NB4 (cell line): ENCODE data around the gene TECTA.
"Not testable (repeated sequence)": the region's sequence is repeated elsewhere in the genome, so short reads cannot be mapped to it uniquely, and the experiment has no call there.

Experiments
- DNase-seq: peaks from one replicate; pipeline ENCODE4 v3.0.0; 2010; ENCODE audit warnings: low read depth
- H3K4me3 ChIP-seq: one replicate; pipeline ENCODE4 v1.5.1; 2011; ENCODE audit warnings: mild to moderate bottlenecking, low read depth, low read length, moderate library complexity
- MYC ChIP-seq: IDR thresholded peaks from 2 replicates; pipeline ENCODE4 v1.6.1; 2011; ENCODE audit warnings: low read depth, low read length
- POLR2A ChIP-seq: IDR thresholded peaks from 2 replicates; pipeline ENCODE4 v1.6.1; 2011; ENCODE audit warnings: mild to moderate bottlenecking; ENCODE audit not compliant: insufficient read length; ENCODE audit errors: extremely low read depth
- TF ChIP-seq, protein P1 (sequence below): IDR thresholded peaks from 2 replicates; pipeline ENCODE4 v1.6.1; 2011; ENCODE audit warnings: low read depth, low read length
- TF ChIP-seq, protein P2 (sequence below): IDR thresholded peaks from one replicate; pipeline ENCODE4 v1.5.1; 2012; ENCODE audit warnings: low read depth, low read length

Gene TECTA

DNA sequence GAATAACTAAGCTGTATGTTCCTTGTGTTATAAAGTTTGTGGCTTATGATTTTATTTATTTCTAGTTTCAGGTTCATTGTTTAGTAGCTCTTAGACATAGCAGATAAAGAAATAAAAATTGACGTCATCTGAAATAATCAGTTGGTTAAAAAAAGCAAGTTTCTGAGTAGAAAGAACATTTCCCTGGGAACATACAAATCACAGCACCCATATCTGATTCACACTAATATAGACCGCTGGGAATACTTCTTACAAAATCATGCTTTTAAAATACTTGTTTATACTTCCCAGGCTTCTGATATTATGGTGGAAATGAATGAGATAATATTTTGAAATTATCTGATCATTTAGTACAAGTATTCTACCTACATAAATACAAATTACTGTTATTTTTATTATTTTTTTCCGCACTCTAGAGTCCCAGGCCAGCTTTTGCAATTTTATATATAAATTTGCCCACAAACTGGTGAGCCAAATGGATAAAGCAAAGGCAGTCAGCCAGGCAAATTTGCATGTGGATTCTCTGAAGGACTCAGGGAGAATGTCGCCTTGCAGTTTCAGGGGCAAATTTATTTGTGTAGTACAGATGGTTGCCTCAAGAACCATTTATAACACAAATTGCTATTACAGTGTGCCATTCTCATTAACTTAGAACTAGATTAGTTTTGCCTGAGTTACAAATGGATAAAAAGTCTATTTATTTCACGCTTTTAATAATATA, 128.6 kb downstream of the TECTA start:
- TF ChIP-seq MYC (no peak), POLR2A (no peak)
- TF ChIP-seq, protein P1, sequence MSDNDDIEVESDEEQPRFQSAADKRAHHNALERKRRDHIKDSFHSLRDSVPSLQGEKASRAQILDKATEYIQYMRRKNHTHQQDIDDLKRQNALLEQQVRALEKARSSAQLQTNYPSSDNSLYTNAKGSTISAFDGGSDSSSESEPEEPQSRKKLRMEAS, result no peak
- TF ChIP-seq, protein P2, sequence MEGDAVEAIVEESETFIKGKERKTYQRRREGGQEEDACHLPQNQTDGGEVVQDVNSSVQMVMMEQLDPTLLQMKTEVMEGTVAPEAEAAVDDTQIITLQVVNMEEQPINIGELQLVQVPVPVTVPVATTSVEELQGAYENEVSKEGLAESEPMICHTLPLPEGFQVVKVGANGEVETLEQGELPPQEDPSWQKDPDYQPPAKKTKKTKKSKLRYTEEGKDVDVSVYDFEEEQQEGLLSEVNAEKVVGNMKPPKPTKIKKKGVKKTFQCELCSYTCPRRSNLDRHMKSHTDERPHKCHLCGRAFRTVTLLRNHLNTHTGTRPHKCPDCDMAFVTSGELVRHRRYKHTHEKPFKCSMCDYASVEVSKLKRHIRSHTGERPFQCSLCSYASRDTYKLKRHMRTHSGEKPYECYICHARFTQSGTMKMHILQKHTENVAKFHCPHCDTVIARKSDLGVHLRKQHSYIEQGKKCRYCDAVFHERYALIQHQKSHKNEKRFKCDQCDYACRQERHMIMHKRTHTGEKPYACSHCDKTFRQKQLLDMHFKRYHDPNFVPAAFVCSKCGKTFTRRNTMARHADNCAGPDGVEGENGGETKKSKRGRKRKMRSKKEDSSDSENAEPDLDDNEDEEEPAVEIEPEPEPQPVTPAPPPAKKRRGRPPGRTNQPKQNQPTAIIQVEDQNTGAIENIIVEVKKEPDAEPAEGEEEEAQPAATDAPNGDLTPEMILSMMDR, result no peak
- H3K4me3 ChIP-seq, result no peak overlapping the region
- DNase-seq, result no peak

DNA sequence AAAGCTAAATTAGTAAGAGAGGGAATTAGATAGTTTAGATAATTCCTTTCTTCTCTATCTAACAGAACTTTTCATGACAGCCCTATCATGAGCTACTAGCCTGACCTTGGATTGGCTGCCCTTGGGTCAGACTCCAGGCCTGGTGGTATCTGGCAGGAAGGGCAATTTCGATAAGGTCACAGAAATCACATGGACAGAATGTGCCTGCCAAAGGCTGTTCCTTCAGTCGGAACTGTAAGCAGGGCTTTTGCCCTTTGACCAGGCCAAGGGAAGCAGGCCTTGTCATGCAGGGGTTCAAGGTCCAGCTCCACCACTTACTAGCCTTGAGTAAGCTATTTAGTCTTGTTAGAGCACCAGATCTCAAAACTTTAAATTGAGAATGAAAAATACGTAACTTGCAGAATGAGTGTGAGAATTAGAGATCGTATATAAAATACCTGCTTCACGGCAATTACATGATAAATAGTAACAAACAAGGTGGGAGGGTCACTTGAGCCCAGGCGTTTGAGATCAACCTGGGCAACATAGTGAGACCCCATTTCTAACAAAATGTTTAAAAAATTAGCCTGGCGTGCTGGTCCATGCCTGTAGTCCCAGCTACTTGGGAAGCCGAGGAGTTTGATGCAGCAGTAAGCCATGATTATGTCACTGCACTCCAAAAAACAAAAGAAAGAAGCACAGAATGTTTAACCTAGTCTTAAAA, 130.7 kb downstream of the TECTA start:
- TF ChIP-seq, protein P1, result no peak
- TF ChIP-seq POLR2A (no peak), MYC (no peak)
- TF ChIP-seq, protein P2, result no peak
- no peak for DNase-seq
- no peak overlapping the region for H3K4me3 ChIP-seq

DNA sequence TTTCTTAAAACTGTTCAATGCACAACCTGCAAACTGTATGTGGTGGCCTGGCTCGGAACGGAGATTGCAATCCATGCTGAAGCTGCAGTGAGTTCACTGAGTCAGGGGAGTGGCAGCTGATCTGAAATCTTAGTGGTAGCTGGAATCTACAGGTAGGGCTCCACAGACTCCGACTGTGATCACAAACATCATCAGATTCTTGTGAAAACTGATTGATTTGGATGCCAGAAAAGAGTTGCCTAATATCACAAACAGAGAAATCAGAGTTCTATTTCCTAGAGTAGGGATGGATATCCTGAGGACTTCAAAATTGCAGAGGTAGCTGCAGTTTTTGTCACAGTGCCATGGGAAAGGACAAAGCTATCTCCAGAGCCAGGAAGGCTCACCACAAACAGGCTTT, 134.0 kb downstream of the TECTA start:
- TF ChIP-seq, protein P2, result no peak
- TF ChIP-seq MYC (no peak), POLR2A (no peak)
- TF ChIP-seq, protein P1, result no peak
- no peak overlapping the region for H3K4me3 ChIP-seq
- DNase-seq, result no peak

DNA sequence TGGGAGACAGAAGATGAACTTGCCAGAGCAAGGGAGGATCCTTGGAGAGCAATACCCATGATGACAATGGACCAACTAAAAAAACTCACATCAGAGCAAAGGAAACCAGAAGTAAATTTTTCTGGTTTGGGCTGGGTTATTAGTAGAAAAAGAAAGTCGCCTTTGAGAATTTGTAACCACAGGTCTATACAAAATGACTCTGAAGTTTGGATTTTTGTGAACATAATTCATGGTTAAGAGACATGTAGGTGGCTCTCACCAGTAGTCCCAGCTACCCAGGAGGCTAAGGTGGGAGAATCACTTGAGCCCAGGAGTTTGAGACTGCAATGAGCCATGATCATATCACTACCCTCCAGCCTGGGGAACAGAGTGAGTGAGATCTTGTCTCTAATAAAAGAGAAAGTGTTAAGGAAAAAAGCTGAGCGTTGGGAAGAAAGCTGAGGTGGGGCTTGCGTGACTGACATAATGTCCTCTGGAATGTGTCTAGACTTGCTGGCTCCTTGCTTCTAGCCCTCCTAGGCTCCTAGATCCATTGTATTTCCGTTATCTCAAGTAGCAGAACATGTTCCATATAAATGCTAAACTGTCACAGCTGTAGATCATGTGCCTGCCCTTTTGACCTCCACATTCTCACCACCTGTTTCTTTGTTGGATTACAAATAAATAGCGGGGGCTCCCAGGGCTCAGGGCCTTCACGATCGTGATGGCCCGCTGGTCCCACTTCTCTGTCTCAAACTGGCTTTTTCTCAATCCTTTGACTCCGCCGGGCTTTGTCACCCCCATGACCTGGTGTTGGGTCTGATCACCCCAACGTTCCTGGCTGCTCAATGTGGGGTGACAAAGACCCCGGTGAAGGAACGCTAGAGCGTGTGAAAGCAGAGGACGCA, 135.3 kb downstream of the TECTA start:
- H3K4me3 ChIP-seq, result no peak overlapping the region
- TF ChIP-seq POLR2A (no peak), MYC (no peak)
- TF ChIP-seq, protein P2, result no peak
- TF ChIP-seq, protein P1, result no peak
- no peak for DNase-seq

DNA sequence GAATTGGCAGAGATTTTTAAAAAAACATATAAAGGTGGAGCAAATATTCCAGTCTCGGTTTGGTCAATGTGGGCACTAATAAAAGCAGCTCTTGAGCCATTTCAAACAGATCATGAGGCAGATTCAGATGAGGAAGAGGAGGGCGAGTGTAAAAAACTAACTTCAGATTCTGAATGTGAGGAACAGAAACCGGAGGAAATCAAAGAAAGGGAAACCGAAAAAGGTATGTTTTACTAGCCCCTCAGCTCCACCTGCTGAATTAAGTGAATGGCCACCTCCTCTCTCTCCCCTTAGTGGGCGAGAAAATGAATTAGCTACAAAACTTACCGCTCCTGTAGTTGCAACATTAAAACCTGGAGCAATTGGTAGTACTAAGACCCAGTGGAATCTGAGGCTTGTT, 136.2 kb downstream of the TECTA start:
- not testable (repeated sequence) for DNase-seq

More for the DNA sequence above, 136.2 kb downstream of the TECTA start:
- H3K4me3 ChIP-seq, result not testable (repeated sequence)
